Liver (tissue), 9 donors: ENCODE data around the gene KCNJ1. TPM values are rescaled to one million over a fixed set of nuclear protein-coding genes. Genes with fewer than 3 reads are reported as not detected.

Experiments
- DNase-seq: peaks from one replicate; pipeline ENCODE4 v3.0.0-alpha.2; 2017; ENCODE audit warnings: low spot score
- H3K27ac ChIP-seq, 2 donors: one replicate each; pipeline ENCODE4 v1.7.0; 2013; ENCODE audit warnings: inconsistent platforms in 2 of 2, low read length in 2 of 2, control low read depth in 1 of 2, low read depth in 1 of 2, mild to moderate bottlenecking in 1 of 2
- H3K27me3 ChIP-seq, 4 donors: one replicate each; pipeline versions ENCODE4 v1.6.1 to v1.7.0; 2013; ENCODE audit warnings: low read length in 3 of 4, inconsistent platforms in 1 of 4, mild to moderate bottlenecking in 1 of 4, moderate library complexity in 1 of 4; ENCODE audit not compliant: control insufficient read depth in 4 of 4, insufficient read depth in 4 of 4
- H3K36me3 ChIP-seq, 4 donors: one replicate each; pipeline versions ENCODE4 v1.6.1 to v1.7.0; 2013; ENCODE audit warnings: low read length in 3 of 4, mild to moderate bottlenecking in 3 of 4, low read depth in 1 of 4, moderate library complexity in 1 of 4; ENCODE audit not compliant: control insufficient read depth in 4 of 4, insufficient read depth in 3 of 4
- H3K4me1 ChIP-seq, 4 donors: one replicate each; pipeline versions ENCODE4 v1.6.1 to v1.7.0; 2013; ENCODE audit warnings: low read length in 3 of 4, mild to moderate bottlenecking in 3 of 4, moderate library complexity in 1 of 4; ENCODE audit not compliant: control insufficient read depth in 4 of 4, insufficient read depth in 4 of 4
- H3K4me3 ChIP-seq, 3 donors: one replicate each; pipeline versions ENCODE4 v1.6.1 to v1.7.0; 2013; ENCODE audit warnings: low read length in 3 of 3, control low read depth in 1 of 3, low read depth in 1 of 3, mild to moderate bottlenecking in 1 of 3
- H3K9ac ChIP-seq, 2 donors: one replicate each; pipeline ENCODE4 v1.7.0; 2013; ENCODE audit warnings: low read length in 2 of 2, mild to moderate bottlenecking in 2 of 2, moderate library complexity in 2 of 2, control low read depth in 1 of 2, low read depth in 1 of 2
- H3K9me3 ChIP-seq, 4 donors: one replicate each; pipeline versions ENCODE4 v1.6.1 to v1.7.0; 2013; ENCODE audit warnings: low read length in 3 of 4; ENCODE audit not compliant: control insufficient read depth in 4 of 4
- HNF4A ChIP-seq, 2 donors: conservative IDR thresholded peaks; 2 replicates each; pipeline ENCODE4 v1.6.1; 2016; ENCODE audit warnings: antibody characterized with exemption in 2 of 2, mild to moderate bottlenecking in 2 of 2
- JUND ChIP-seq, 2 donors: IDR thresholded peaks; 2 replicates each; pipeline ENCODE4 v1.6.1; 2016; ENCODE audit warnings: antibody characterized with exemption in 2 of 2
- NR2F2 ChIP-seq: IDR thresholded peaks from 2 replicates; pipeline ENCODE4 v1.6.1; 2016; ENCODE audit warnings: antibody characterized with exemption
- RAD21 ChIP-seq, 2 donors: IDR thresholded peaks; 2 replicates each; pipeline ENCODE4 v1.6.1; 2016; ENCODE audit warnings: antibody characterized with exemption in 2 of 2, mild to moderate bottlenecking in 2 of 2
- TAF1 ChIP-seq: conservative IDR thresholded peaks from 2 replicates; pipeline ENCODE4 v1.6.1; 2016; ENCODE audit warnings: antibody characterized with exemption, mild to moderate bottlenecking
- YY1 ChIP-seq: IDR thresholded peaks from 2 replicates; pipeline ENCODE4 v1.6.1; 2016; ENCODE audit warnings: antibody characterized with exemption, mild to moderate bottlenecking
- WGBS: extraction: QIAGEN DNeasy Blood & Tissue Kit; methylation state at CpG from one replicate; pipeline ENCODE4 v1.1.7; 2013; 5-methylcytosine and 5-hydroxymethylcytosine counted together
- polyA plus RNA-seq, 2 donors: library from polyadenylated mRNA; stranded (reverse) in 1 of 2; unstranded in 1 of 2; fragments of 200-250 nt in 1 of 2; fragments of >200 nt in 1 of 2; fragmentation: Nextera tagmentation in 1 of 2; extraction: Ambion mirVana in 1 of 2; gene quantifications; one replicate each; pipeline versions ENCODE4 v1.2.1 to v1.2.3, GENCODE V29; 2013 to 2015
- total RNA-seq, 2 donors: library from RNA; depleted of rRNA; stranded (reverse); fragments of >200 nt; gene quantifications; one replicate each; pipeline ENCODE4 v1.2.3, GENCODE V29; 2014
- TF ChIP-seq, protein P1 (sequence below): IDR thresholded peaks from 2 replicates; pipeline ENCODE4 v1.6.1; 2016; ENCODE audit warnings: antibody characterized with exemption
- TF ChIP-seq, protein P2 (sequence below): IDR thresholded peaks from 2 replicates; pipeline ENCODE4 v1.6.1; 2016; ENCODE audit warnings: antibody characterized with exemption
- TF ChIP-seq, protein P3 (sequence below): fragments of 150-350 bp; IDR thresholded peaks from 2 replicates; pipeline ENCODE4 v1.5.1; 2017; ENCODE audit warnings: improper control_type of control experiment, low read depth, low read length; ENCODE audit not compliant: missing input control
- TF ChIP-seq, protein P4 (sequence below): IDR thresholded peaks from 2 replicates; pipeline ENCODE4 v1.6.1; 2016; ENCODE audit warnings: antibody characterized with exemption, mild to moderate bottlenecking
- donor health status: healthy.
- donor health status: healthy.
- donor health status: healthy.
- donor health status: healthy.
- donor health status: healthy.

KCNJ1 gene
- total and polyA plus RNA-seq, 4 donors: 0.14 to 0.23 TPM; not detected in 2

DNA sequence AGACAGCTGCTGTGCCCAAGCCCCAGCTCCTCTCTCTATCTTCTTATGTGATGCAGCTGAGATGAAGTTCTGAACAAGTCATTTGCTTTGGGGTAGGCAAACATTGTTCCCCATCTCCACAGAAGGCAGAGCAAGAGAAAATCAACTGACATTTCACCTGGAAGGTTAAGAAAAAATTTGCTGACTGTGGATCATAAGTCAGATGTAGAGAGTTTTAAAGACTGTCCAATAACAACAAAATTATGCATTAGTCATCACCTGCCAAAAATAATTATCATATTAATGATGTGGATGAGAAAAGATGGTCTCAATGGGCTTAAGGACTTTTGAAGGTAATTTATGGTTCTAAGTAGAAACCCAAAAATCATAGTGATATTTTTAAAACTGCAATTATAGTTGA is 59.2 kb downstream of the KCNJ1 start:
- no peak overlapping the region for H3K27ac ChIP-seq
- peaks cover 0 to 10% (median 3%) of the 10 kb centered on the region in 4 donors for H3K36me3 ChIP-seq

DNA sequence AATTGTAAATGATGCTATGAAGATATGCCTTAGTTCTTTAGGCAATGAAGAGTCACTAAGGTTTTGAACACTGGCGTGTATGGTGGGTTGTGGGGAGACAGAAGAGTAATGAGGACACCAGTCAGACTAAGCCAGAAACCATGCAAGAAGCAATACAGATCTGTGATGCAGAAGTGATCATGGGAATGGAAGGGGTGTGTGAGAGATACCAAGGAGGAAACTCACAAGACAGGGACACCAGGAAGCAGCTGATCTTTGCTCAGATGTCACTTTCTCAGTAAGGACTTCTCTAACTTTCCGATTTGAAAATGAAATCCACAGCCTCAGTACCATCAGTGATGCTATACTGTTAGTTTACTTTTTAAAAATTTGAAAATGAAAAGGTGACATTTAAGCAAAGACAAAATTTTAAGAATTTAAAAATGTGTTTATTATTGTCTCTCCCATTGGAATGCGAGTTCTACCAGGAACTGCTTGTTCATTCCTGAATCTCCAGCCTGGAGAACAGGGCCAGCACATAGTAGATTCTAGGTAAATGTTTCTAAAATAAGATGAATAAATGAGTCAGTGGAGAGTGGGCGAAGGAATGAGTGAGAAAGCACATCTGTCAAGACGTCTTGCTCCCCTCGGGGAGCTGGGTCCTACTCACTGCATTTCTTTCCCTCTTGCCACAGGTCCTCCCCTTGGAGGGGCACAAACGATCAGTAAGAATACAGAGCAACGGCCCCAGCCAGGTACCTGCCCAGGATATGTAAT is 60.4 kb downstream of the KCNJ1 start:
- WGBS: 81% methylated on average over 8 of the region's 8 CpGs
- no peaks in the 10 kb centered on the region for H3K9me3 ChIP-seq
- no peak overlapping the region for H3K27ac ChIP-seq
- no peak for DNase-seq
- no peaks in the 10 kb centered on the region for H3K27me3 ChIP-seq
- no peaks in the 10 kb centered on the region for H3K4me1 ChIP-seq
- H3K4me3 ChIP-seq: no peak overlapping the region
- H3K36me3 ChIP-seq: peaks cover 0 to 10% (median 2%) of the 10 kb centered on the region in 4 donors
- H3K9ac ChIP-seq: no peak overlapping the region
- TF ChIP-seq RAD21 (IDR thresholded peaks at IDR 0.05): no peak
- TF ChIP-seq, protein P1, sequence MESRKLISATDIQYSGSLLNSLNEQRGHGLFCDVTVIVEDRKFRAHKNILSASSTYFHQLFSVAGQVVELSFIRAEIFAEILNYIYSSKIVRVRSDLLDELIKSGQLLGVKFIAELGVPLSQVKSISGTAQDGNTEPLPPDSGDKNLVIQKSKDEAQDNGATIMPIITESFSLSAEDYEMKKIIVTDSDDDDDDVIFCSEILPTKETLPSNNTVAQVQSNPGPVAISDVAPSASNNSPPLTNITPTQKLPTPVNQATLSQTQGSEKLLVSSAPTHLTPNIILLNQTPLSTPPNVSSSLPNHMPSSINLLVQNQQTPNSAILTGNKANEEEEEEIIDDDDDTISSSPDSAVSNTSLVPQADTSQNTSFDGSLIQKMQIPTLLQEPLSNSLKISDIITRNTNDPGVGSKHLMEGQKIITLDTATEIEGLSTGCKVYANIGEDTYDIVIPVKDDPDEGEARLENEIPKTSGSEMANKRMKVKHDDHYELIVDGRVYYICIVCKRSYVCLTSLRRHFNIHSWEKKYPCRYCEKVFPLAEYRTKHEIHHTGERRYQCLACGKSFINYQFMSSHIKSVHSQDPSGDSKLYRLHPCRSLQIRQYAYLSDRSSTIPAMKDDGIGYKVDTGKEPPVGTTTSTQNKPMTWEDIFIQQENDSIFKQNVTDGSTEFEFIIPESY: no peak
- TF ChIP-seq, protein P2, sequence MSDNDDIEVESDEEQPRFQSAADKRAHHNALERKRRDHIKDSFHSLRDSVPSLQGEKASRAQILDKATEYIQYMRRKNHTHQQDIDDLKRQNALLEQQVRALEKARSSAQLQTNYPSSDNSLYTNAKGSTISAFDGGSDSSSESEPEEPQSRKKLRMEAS: no peak
- no peak for TF ChIP-seq JUND (IDR thresholded peaks at IDR 0.05)

More for the DNA sequence above, 59.2 kb downstream of the KCNJ1 start:
- Histone ChIP-seq H3K9me3 (no peaks in the 10 kb centered on the region), H3K4me3 (no peak overlapping the region), H3K27me3 (no peaks in the 10 kb centered on the region), H3K4me1 (no peaks in the 10 kb centered on the region), H3K9ac (no peak overlapping the region)
- no peak for DNase-seq
- TF ChIP-seq, protein P3, sequence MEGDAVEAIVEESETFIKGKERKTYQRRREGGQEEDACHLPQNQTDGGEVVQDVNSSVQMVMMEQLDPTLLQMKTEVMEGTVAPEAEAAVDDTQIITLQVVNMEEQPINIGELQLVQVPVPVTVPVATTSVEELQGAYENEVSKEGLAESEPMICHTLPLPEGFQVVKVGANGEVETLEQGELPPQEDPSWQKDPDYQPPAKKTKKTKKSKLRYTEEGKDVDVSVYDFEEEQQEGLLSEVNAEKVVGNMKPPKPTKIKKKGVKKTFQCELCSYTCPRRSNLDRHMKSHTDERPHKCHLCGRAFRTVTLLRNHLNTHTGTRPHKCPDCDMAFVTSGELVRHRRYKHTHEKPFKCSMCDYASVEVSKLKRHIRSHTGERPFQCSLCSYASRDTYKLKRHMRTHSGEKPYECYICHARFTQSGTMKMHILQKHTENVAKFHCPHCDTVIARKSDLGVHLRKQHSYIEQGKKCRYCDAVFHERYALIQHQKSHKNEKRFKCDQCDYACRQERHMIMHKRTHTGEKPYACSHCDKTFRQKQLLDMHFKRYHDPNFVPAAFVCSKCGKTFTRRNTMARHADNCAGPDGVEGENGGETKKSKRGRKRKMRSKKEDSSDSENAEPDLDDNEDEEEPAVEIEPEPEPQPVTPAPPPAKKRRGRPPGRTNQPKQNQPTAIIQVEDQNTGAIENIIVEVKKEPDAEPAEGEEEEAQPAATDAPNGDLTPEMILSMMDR: no peak
- no peak for TF ChIP-seq RAD21 (IDR thresholded peaks at IDR 0.05)
- TF ChIP-seq HNF4A (conservative IDR thresholded peaks at IDR 0.05): no peak
- TF ChIP-seq YY1: no peak
- TF ChIP-seq JUND (IDR thresholded peaks at IDR 0.05): no peak
- no peak for TF ChIP-seq NR2F2
- TF ChIP-seq, protein P4, sequence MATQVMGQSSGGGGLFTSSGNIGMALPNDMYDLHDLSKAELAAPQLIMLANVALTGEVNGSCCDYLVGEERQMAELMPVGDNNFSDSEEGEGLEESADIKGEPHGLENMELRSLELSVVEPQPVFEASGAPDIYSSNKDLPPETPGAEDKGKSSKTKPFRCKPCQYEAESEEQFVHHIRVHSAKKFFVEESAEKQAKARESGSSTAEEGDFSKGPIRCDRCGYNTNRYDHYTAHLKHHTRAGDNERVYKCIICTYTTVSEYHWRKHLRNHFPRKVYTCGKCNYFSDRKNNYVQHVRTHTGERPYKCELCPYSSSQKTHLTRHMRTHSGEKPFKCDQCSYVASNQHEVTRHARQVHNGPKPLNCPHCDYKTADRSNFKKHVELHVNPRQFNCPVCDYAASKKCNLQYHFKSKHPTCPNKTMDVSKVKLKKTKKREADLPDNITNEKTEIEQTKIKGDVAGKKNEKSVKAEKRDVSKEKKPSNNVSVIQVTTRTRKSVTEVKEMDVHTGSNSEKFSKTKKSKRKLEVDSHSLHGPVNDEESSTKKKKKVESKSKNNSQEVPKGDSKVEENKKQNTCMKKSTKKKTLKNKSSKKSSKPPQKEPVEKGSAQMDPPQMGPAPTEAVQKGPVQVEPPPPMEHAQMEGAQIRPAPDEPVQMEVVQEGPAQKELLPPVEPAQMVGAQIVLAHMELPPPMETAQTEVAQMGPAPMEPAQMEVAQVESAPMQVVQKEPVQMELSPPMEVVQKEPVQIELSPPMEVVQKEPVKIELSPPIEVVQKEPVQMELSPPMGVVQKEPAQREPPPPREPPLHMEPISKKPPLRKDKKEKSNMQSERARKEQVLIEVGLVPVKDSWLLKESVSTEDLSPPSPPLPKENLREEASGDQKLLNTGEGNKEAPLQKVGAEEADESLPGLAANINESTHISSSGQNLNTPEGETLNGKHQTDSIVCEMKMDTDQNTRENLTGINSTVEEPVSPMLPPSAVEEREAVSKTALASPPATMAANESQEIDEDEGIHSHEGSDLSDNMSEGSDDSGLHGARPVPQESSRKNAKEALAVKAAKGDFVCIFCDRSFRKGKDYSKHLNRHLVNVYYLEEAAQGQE: no peak
- TF ChIP-seq TAF1: no peak
